Measurements from ENCODE around the gene ELOVL1.
"Not testable (repeated sequence)": the region's sequence is repeated elsewhere in the genome, so short reads cannot be mapped to it uniquely, and the experiment has no call there.

Gene ELOVL1

DNA sequence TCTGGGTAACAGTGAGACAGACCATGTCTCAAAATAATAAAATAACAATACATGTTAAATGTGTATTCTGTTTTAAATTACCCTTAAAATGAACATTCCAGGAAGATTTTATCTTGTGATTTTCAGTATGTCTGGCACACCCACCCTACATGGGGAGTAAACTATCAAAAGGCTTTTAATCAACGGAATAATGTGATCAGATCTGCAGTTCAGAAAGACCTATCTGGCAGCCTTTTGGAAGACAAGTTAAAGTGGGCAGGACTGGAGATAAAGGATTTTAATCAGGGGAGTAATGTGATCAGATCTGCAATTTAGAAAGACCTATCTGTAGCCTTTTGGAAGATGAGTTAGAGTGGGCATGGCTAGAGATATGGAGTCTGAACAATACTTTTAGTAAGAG, 11.7 kb upstream of the ELOVL1 start:
- DNase-seq: no peak

GRCh38 chr1:43377831-43378230, 10.0 kb upstream of the ELOVL1 start:
- DNase-seq: no peak

DNA sequence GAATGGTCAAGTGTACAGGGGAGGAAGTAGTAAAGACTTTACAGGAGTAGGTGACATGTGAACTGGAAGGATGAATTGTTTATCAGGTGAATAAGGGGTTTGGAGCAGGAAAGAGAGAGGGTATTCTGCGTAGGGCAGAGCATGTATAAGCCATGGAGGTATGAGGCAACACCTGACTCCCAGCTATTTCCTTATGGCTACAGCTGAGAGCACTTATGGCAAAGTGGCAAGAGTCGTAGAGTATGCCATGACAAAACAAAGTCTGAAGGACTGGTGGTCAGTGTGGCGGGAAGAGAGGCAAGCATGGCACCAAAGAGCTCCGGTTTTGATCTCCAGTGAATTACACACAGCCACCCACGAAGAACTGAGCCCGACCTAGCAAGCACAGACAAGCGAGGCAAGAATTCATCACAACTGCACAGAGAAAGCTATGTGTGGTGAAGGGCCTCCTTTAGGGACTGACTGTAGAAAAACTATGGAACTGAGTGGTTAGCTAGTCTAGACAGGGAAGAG, 9.0 kb upstream of the ELOVL1 start:
- DNase-seq: no peak

- DNase-seq: no peak
Measured at GRCh38 chr1:43373066-43373940, 5.5 kb upstream of the ELOVL1 start.

- no peak for DNase-seq
Measured at GRCh38 chr1:43372172-43372571, 4.4 kb upstream of the ELOVL1 start.

- DNase-seq: no peak
Measured at GRCh38 chr1:43370564-43370963, 2.8 kb upstream of the ELOVL1 start.

GRCh38 chr1:43369779-43370178, 2.0 kb upstream of the ELOVL1 start:
- DNase-seq: not testable (repeated sequence)

- no peak for DNase-seq
Measured at GRCh38 chr1:43368646-43369020, 822 bp upstream of the ELOVL1 start.

DNA sequence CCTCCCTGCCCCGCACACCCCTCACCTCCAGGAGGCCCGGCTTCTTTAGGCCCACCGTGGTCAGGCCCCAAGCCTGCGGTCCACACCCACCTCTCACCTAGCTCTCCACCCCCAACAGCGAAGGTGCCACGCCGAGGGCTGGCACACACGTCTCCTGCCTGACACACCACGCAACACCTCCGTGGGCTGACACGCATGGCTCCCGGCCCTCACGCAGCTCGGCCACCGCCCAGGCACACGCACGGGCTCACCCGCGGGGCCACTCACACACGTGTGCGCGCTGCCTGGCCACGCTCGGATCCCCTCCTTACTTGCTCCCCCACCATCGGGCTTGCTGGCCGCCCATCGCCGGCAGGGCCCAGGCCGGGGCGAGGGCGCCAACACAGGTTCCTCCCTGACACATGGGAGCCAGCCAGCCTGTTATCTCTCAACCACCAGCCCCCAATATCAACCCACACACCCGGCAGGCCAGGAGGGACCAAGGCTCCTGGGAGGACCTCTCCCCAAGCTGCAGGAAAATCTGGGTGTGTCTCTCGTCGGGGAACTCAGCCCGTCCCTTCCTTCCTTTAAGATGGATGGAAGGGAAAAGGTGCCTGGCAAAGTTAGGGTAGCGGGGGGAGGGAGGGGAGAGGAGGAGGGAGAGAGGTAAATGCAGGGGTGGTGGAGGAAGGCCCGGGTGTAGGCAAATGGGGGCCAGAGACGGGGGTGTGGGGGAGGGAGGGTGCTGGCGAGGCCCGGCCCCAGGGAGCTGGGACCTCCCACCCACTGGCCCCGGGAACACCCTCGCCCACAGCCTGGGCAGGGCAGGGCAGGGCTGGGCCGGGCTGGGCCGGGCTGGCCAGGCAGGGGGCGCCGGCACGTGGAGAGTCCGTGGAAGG, 546 bp downstream of the ELOVL1 start:
- no peak for DNase-seq

- DNase-seq: no peak
Measured at GRCh38 chr1:43366601-43367025, 1.2 kb downstream of the ELOVL1 start.

DNA sequence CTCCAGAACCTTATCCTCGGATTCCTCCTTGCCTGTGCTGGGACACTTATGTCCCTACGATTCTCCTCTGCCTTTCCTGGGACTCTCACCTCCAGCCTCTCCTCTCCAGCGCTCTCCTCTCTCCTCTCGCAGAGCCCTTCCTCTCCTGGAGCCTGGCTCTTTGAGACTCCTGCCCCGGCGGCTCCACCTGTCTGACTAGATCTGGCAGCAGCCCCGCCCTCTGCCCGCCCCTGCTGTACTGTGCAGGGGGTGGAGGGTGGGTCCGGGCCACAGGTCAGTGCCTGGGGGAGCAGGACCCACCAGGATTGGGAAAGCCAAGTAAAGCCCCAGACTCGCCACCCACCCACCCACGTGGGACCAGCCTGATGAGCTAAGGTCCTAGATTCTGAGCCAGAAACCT, 1.6 kb downstream of the ELOVL1 start:
- DNase-seq: no peak

GRCh38 chr1:43365678-43366077, 2.1 kb downstream of the ELOVL1 start:
- DNase-seq: no peak

DNA sequence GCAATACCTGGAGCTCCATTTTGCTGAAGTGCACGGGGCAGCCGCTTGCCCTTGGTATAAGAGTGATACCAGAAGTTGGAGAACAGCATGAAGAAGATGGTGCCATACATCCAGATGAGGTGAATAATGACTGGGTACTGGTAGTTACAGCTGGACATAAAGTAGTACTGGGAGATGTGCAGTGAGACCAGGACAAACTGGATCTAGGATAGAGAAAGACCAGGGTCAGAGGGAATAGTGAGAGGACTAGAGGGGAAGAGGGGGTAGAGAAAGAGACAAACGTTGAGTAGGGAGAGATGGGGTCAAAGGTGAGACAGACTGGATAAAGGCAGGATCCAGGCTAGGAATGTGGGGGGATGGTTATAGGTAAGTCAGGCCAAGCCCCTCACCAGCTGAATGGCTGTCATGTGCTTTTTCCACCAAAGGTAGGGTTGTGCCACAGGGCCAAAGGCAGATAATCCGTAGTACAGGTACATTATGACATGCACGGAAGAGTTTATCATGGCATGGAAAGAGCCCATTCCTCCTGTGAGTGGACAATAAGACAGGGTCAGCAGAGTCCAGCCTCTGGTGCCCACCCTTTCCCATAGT, 3.8 kb downstream of the ELOVL1 start:
- DNase-seq: no peak

DNA sequence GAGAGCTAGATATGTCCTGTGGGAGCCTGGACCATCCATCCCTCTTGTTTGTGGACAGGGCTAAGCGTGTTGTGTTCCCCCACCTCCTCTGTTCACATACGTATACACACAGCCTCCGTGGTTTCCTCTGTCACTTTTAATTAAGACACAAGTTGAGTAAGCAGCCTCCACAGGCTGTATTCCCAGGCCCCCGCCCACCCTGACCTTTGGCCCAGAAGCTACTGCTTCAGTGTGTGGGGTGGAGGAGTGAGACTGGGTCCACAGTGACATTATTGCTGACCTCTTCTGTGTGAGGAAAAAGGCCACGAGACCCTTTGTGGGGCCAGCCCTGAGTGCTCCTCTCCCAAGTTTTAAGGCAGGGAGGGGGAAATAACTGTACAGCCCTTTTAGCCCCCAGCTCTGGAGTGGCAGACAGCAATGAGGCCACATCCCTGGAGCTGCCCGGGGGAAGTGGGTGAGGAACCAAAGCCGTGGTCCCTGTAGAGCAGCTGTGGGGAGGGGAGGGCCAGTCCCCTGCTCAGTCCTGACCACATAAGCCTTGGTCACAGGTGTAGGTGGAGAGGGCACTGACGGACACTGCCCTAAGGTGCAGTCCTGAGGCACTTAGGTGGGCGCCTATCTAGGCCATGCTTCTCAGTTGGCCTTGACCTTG, 4.4 kb downstream of the ELOVL1 start:
- DNase-seq: no peak

- DNase-seq: no peak
Measured at GRCh38 chr1:43360616-43361015, 7.2 kb downstream of the ELOVL1 start.

GRCh38 chr1:43359696-43360095, 8.1 kb downstream of the ELOVL1 start:
- DNase-seq: no peak

DNA sequence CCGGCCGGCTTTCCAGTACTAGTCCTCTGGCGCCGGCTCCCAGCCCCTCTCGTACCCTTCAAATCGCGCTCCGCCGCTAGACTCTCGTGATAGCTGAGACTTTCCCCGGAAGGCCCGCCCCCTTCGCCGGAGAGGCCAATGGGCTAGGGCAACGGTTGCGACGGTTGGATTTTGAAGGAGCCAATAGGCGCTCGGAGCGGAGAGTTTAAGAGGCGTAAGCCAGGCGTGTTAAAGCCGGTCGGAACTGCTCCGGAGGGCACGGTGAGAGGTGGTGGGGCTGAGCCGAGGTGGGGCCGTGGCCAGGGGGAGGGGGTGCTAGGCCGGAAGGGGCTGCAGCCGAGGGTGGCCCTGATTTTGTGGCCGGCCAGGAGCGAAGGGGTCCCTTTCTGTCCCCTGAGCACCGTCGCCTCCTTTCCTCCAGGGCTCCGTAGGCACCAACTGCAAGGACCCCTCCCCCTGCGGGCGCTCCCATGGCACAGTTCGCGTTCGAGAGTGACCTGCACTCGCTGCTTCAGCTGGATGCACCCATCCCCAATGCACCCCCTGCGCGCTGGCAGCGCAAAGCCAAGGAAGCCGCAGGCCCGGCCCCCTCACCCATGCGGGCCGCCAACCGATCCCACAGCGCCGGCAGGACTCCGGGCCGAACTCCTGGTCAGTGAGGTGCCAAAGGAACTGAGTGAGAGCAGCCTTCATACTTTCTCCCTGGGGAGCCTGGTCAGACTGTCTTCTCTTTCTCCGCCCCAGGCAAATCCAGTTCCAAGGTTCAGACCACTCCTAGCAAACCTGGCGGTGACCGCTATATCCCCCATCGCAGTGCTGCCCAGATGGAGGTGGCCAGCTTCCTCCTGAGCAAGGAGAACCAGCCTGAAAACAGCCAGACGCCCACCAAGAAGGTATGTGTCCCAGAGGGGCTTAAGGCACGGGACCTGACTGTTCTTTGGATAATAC, 8.8 kb downstream of the ELOVL1 start, which contains the start of gene CDC20:
Gene CDC20 (plus strand): TSS at position 236 of the 948 bp plus-strand sequence. CDS start 235 bp downstream, at position 471.
- peak; percentile 99 for DNase-seq

DNA sequence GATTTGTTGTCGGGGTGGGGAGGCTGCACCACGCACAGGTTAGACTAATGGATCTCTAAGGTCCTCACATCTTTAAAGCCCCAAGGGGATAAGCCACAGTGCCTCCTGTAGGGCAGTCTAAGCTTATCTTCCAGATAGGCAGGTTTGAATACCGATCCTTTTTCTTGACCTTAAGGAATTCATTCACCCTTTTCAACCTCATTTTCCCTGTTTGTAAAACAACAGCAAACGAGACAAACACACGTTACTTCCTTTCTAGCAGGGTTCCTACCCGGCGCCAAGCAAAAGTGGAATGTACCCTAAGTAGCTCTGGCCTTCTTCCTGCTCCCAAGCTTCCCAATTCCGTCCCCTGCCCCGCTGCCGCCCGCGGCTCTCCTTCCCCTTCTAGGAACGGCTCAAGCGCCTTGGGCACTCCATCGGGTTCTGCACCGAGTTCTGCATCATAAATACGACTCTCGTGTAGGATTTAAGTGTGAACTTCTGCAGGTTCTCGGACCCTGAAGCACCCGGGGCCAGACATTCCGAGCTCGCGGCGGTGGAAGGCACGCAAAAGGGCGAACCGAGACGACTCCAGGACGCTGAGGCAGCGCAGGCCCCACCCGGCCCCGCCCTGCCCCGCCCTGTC, 9.6 kb downstream of the ELOVL1 start:
- DNase-seq: peak; percentile 60

- DNase-seq: no peak
Measured at GRCh38 chr1:43357251-43357650, 10.6 kb downstream of the ELOVL1 start.

DNA sequence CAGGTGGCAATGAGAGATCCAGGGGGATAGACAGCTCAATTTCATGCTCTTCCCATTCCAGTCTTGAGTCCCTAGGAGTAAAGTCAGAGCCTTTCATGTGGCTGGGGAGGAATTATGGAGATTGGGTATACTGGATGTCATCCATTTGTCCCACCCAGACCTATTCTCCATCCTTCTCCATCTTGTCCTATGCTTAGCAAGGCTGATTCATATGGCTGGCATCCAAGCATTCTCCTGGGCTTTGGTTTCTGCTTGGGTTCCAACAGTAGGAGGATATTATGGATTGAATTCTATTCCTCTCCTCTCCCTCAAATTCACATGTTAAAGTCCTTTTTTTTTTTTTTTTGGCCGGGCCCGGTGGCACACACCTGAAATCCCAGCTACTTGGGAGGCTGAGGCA, 12.9 kb downstream of the ELOVL1 start:
- DNase-seq: no peak

GRCh38 chr1:43354471-43354870, 13.3 kb downstream of the ELOVL1 start:
- no peak for DNase-seq
